GM12878 (cell line): ENCODE measurements around the gene OR2G3. TPM values are rescaled to one million over a fixed set of nuclear protein-coding genes. Genes with fewer than 3 reads are reported as not detected.

Experiments used
- ATAC-seq: fragments of 200-7000 bp; cut with Tn5 transposase; 3 replicates; pipeline ENCODE4 v1.9.1; 2020; ENCODE audit warnings: mild to moderate bottlenecking, moderate library complexity
- BruUV-seq: library from RNA; stranded (reverse); fragments of 400-500 nt; replicated peaks from 2 replicates; lab custom pipeline; 2021; lab: Mats Ljungman, UMichigan
- CTCF ChIA-PET: fragments of 300-600 bp; sonication (Branson Sonifier 250); formaldehyde crosslinking; extraction: SDS; loops from one replicate; lab custom pipeline; 2021; ENCODE audit warnings: inconsistent platforms; lab: Yijun Ruan, JAX
- POLR2A ChIA-PET: fragments of 350-600 bp; formaldehyde crosslinking; extraction: SDS; loops from one replicate; lab custom pipeline; 2021; ENCODE audit warnings: inconsistent platforms; lab: Charles Lee
- RAD21 ChIA-PET: fragments of 300-600 bp; sonication (Branson Sonifier 250); formaldehyde crosslinking; loops from one replicate; lab custom pipeline; 2023; ENCODE audit warnings: antibody characterized with exemption; ENCODE audit not compliant: unreplicated experiment; lab: Charles Lee
- SMC1A ChIA-PET: fragments of 300-600 bp; sonication (Branson Sonifier 250); formaldehyde crosslinking; loops from one replicate; lab custom pipeline; 2023; ENCODE audit not compliant: unreplicated experiment, uncharacterized antibody; lab: Charles Lee
- DNase-seq: peaks from one replicate; pipeline ENCODE4 v3.0.0-alpha.2; 2011; ENCODE audit warnings: low read depth, low spot score
- FAIRE-seq: peaks from 3 replicates; lab custom pipeline; 2011; peaks lifted over from hg19 to GRCh38; lab: Jason Lieb, UNC
- H2AFZ ChIP-seq: 2 replicates; pipeline ENCODE4 v1.6.0; 2011; ENCODE audit warnings: low read depth, low read length, control low read depth; ENCODE audit not compliant: control insufficient read depth
- H3K27ac ChIP-seq: 2 replicates; pipeline ENCODE4 v1.5.1; 2011; ENCODE audit warnings: control low read depth; ENCODE audit not compliant: control insufficient read depth, insufficient read depth
- H3K27me3 ChIP-seq, 2 experiments: replicated peaks in 1 of 2; 2 replicates each; pipeline versions ENCODE4 v1.6.0 to v1.6.1; 2011; ENCODE audit warnings: low read length in 1 of 2; ENCODE audit not compliant: control insufficient read depth in 2 of 2, insufficient read depth in 2 of 2
- H3K36me3 ChIP-seq, 2 experiments: 2 replicates each; pipeline ENCODE4 v1.5.1; 2011; ENCODE audit warnings: low read length in 1 of 2; ENCODE audit not compliant: control insufficient read depth in 2 of 2, insufficient read depth in 2 of 2
- H3K4me1 ChIP-seq: 2 replicates; pipeline ENCODE4 v1.6.1; 2011; ENCODE audit warnings: mild to moderate bottlenecking, low read length, moderate library complexity, mixed read lengths; ENCODE audit not compliant: control insufficient read depth, insufficient read depth
- H3K4me2 ChIP-seq: 2 replicates; pipeline ENCODE4 v1.6.0; 2011; ENCODE audit warnings: control low read depth; ENCODE audit not compliant: control insufficient read depth, insufficient read depth
- H3K4me3 ChIP-seq: fragments of 200-600 bp; sonication (generic); 2 replicates; pipeline ENCODE4 v1.5.1; 2016
- H3K79me2 ChIP-seq: 2 replicates; pipeline ENCODE4 v1.6.0; 2011; ENCODE audit warnings: low read length; ENCODE audit not compliant: control insufficient read depth, insufficient read depth
- H3K9ac ChIP-seq: 2 replicates; pipeline ENCODE4 v1.8.0; 2011; ENCODE audit warnings: low read length, control low read depth, mixed read lengths; ENCODE audit not compliant: control insufficient read depth, insufficient read depth
- H3K9me3 ChIP-seq: replicated peaks from 3 replicates; pipeline ENCODE4 v1.5.1; 2011; ENCODE audit warnings: mild to moderate bottlenecking, low read length; ENCODE audit not compliant: control insufficient read depth, insufficient read depth
- H4K20me1 ChIP-seq: 2 replicates; pipeline ENCODE4 v1.6.0; 2011; ENCODE audit not compliant: control insufficient read depth, insufficient read depth
- CBX5 ChIP-seq: sonication (generic); IDR thresholded peaks from 2 replicates; pipeline ENCODE4 v1.6.1; 2016; ENCODE audit warnings: low read depth, moderate library complexity, mild to moderate bottlenecking, inconsistent platforms
- CEBPZ ChIP-seq: fragments of 150-350 bp; IDR thresholded peaks from 2 replicates; pipeline ENCODE4 v1.6.1; 2016; ENCODE audit warnings: low read depth, low read length
- HDAC6 ChIP-seq: fragments of 200-600 bp; sonication (generic); IDR thresholded peaks from one replicate; pipeline ENCODE4 v1.8.0; 2017; ENCODE audit warnings: antibody characterized with exemption; ENCODE audit not compliant: unreplicated experiment
- MYB ChIP-seq: fragments of 150-350 bp; IDR thresholded peaks from 2 replicates; pipeline ENCODE4 v1.6.1; 2014; ENCODE audit warnings: mild to moderate bottlenecking, low read depth, low read length, borderline replicate concordance
- NFIC ChIP-seq: IDR thresholded peaks from 2 replicates; pipeline ENCODE4 v1.6.1; 2012; ENCODE audit warnings: low read depth, mild to moderate bottlenecking, inconsistent platforms, low read length, moderate library complexity
- NFYB ChIP-seq: IDR thresholded peaks from 2 replicates; pipeline ENCODE4 v1.6.1; 2011; ENCODE audit warnings: low read depth, mild to moderate bottlenecking, low read length, improper control_type of control experiment, moderate library complexity; ENCODE audit not compliant: insufficient read depth
- NR2C2 ChIP-seq: IDR thresholded peaks from 2 replicates; pipeline ENCODE4 v1.6.1; 2011; ENCODE audit warnings: borderline replicate concordance, low read depth; ENCODE audit not compliant: control insufficient read depth, insufficient read length
- NR2F1 ChIP-seq: fragments of 450-650 bp; conservative IDR thresholded peaks from 2 replicates; pipeline ENCODE4 v1.6.1; 2017; ENCODE audit warnings: mild to moderate bottlenecking
- PAX5 ChIP-seq: IDR thresholded peaks from 2 replicates; pipeline ENCODE4 v1.6.1; 2011; ENCODE audit warnings: low read depth, low read length, borderline replicate concordance
- PML ChIP-seq: IDR thresholded peaks from 2 replicates; pipeline ENCODE4 v1.6.1; 2012; ENCODE audit warnings: low read length, inconsistent platforms
- POLR2AphosphoS5 ChIP-seq: IDR thresholded peaks from 2 replicates; pipeline ENCODE4 v1.6.1; 2011; ENCODE audit warnings: mild to moderate bottlenecking, low read length, inconsistent platforms
- RELA ChIP-seq: fragments of 450-650 bp; IDR thresholded peaks from 2 replicates; pipeline ENCODE4 v1.8.0; 2014; ENCODE audit warnings: borderline replicate concordance; ENCODE audit not compliant: partially characterized antibody
- SIN3A ChIP-seq: IDR thresholded peaks from 2 replicates; pipeline ENCODE4 v1.6.1; 2012; ENCODE audit warnings: low read depth, low read length, improper control_type of control experiment
- SMAD5 ChIP-seq: IDR thresholded peaks from 2 replicates; pipeline ENCODE4 v1.6.1; 2016; ENCODE audit warnings: antibody characterized with exemption, low read depth
- SP1 ChIP-seq: IDR thresholded peaks from one replicate; pipeline ENCODE4 v1.6.1; 2011; ENCODE audit warnings: low read depth, low read length
- TAF1 ChIP-seq: IDR thresholded peaks from 2 replicates; pipeline ENCODE4 v1.6.1; 2011; ENCODE audit warnings: mild to moderate bottlenecking, low read depth, low read length, borderline replicate concordance
- USF1 ChIP-seq: IDR thresholded peaks from 2 replicates; pipeline ENCODE4 v1.6.1; 2011; ENCODE audit warnings: borderline replicate concordance, low read depth, mild to moderate bottlenecking, moderate library complexity, mixed read lengths, low read length; ENCODE audit not compliant: insufficient read depth; ENCODE audit errors: extremely low read length
- ZNF687 ChIP-seq: fragments of 450-650 bp; IDR thresholded peaks from 2 replicates; pipeline ENCODE4 v1.6.1; 2017; ENCODE audit warnings: mild to moderate bottlenecking, moderate library complexity
- WGBS: methylation state at CpG from one replicate; pipeline ENCODE4 v1.1.6; 2016; ENCODE audit warnings: low lambda C conversion rate; ENCODE audit not compliant: insufficient replicate concordance, insufficient coverage; ENCODE audit errors: missing lambda C conversion rate; 5-methylcytosine and 5-hydroxymethylcytosine counted together
- in situ Hi-C: fragments of 300-500 bp; cut with MboI; formaldehyde crosslinking; loops from 9 replicates; pipeline ENCODE4 v1.14.3; 2018; ENCODE audit warnings: mixed read lengths
- intact Hi-C: fragments of 100-400 bp; cut with micrococcal nuclease; formaldehyde crosslinking; loops from one replicate; pipeline ENCODE4 v1.14.2; 2022; ENCODE audit not compliant: unreplicated experiment
- polyA plus RNA-seq, 11 experiments: library from polyadenylated mRNA; depleted of rRNA in 4 of 11; unstranded in 6 of 11; stranded (reverse) in 5 of 11; fragments of >200 nt; fragmentation: Nextera tagmentation in 4 of 11; fragmentation: Illumina TruSeq in 1 of 11; extraction: Ambion mirVana in 4 of 11; extraction: Trizol in 1 of 11; gene quantifications; 1 replicate in 1 of 11; 2 replicates in 10 of 11; pipeline versions ENCODE4 v1.2.1 to v1.2.3, GENCODE V29; 2011 to 2016; ENCODE audit warnings: inconsistent platforms in 2 of 11, missing spikeins in 2 of 11, low read depth in 1 of 11
- total RNA-seq, 4 experiments: library from RNA; depleted of rRNA in 3 of 4; stranded (reverse); fragments of >200 nt in 3 of 4; fragmentation: Illumina TruSeq in 1 of 4; extraction: Trizol in 1 of 4; gene quantifications; 2 replicates each; pipeline versions ENCODE4 v1.2.1 to v1.2.3, GENCODE V29; 2013 to 2021

Gene OR2G3
- total and polyA plus RNA-seq, 10 of the 15 experiments (the other 5 are each of a cell fraction or from before 2014, with no cell fraction given), result not detected

- Histone ChIP-seq H3K36me3 (no peaks in the 10 kb centered on the region), H3K4me3 (no peak overlapping the region), H3K9me3 (no peaks in the 10 kb centered on the region; the same call in 2 of the 3 replicates), H3K4me2 (no peak overlapping the region), H3K79me2 (no peaks in the 10 kb centered on the region), H3K27me3 (0 out of 4 replicates have a peak, but pooled peaks cover 0 to 4% of the 10 kb centered on the region in 2 experiments), H4K20me1 (no peaks in the 10 kb centered on the region), H3K27ac (no peak overlapping the region), H3K4me1 (no peaks in the 10 kb centered on the region), H3K9ac (no peak overlapping the region), H2AFZ (no peak overlapping the region)
- intact Hi-C loops (no loop called here), in situ Hi-C loops (no loop called here)
- POLR2A ChIA-PET, result no interaction called here
- BruUV-seq, result no TSS peak
- DNase-seq, result no peak
- SMC1A ChIA-PET, result interaction anchor here (1.4 kb wide), 1 partner anchor 253 kb away, joined by 4 read pairs; no protein-coding TSS in a partner anchor
- WGBS, result 0% methylated on average over 1 of the region's 5 CpGs
- no peak for FAIRE-seq
- ATAC-seq, result no peak
- RAD21 ChIA-PET, result no interaction called here
- CTCF ChIA-PET, result no interaction called here
- TF ChIP-seq SP1 (no peak), HDAC6 (no peak), CBX5 (no peak), SMAD5 (no peak), ZNF687 (no peak), USF1 (no peak), POLR2AphosphoS5 (no peak), NR2F1 (no peak), PML (no peak), PAX5 (no peak), CEBPZ (no peak), NFYB (no peak), SIN3A (no peak), MYB (no peak), NR2C2 (no peak), NFIC (no peak), RELA (no peak), TAF1 (no peak)
Measured at GRCh38 chr1:247642742-247643141, 37.4 kb downstream of the OR2G3 start.
